ENCODE results near the gene ACAP2. TPM values are rescaled to one million over a fixed set of nuclear protein-coding genes. Genes with fewer than 3 reads are reported as not detected.

Gene ACAP2
- total and polyA plus RNA-seq, 2 experiments from 2014 or later, result 45.6 to 104 TPM

DNA sequence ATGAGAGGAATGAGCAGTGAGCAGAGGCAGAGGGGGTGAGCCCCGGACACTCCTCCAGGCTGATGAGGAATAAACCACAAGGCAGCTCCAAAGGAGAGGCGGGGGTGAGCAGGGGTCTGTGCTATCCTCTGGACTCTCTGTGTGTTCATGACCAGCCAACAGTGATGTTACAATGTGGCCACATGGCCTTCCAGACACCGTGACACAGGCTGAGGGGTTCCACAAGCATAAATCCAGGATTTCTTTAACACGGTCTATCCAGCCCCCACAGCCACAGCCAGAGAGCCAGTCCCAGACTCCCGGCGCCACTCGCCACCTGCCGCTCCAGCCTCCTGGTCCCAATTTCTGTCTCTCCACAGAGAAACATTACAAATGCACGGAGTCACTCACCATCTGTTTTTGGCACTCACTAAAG, 196.2 kb downstream of the ACAP2 start (continued):
- TF ChIP-seq POLR2AphosphoS5 (IDR thresholded peaks at IDR 0.05; ENCODE audit: low read depth), result no peak
- TF ChIP-seq ZNF331 (CRISPR knock-in tag; IDR thresholded peaks at IDR 0.05; ENCODE audit: low read depth), result no peak
- TF ChIP-seq EZH2phosphoT487 (IDR thresholded peaks at IDR 0.05; ENCODE audit: unreplicated experiment), result no peak
- no peak for TF ChIP-seq ZNF114 (CRISPR knock-in tag; IDR thresholded peaks at IDR 0.05)
- no peak for TF ChIP-seq NANOG (IDR thresholded peaks at IDR 0.05; ENCODE audit: borderline replicate concordance)
- no peak for TF ChIP-seq CREB1 (CRISPR knock-in tag; IDR thresholded peaks at IDR 0.05; ENCODE audit: low read depth)
- TF ChIP-seq, protein P1, sequence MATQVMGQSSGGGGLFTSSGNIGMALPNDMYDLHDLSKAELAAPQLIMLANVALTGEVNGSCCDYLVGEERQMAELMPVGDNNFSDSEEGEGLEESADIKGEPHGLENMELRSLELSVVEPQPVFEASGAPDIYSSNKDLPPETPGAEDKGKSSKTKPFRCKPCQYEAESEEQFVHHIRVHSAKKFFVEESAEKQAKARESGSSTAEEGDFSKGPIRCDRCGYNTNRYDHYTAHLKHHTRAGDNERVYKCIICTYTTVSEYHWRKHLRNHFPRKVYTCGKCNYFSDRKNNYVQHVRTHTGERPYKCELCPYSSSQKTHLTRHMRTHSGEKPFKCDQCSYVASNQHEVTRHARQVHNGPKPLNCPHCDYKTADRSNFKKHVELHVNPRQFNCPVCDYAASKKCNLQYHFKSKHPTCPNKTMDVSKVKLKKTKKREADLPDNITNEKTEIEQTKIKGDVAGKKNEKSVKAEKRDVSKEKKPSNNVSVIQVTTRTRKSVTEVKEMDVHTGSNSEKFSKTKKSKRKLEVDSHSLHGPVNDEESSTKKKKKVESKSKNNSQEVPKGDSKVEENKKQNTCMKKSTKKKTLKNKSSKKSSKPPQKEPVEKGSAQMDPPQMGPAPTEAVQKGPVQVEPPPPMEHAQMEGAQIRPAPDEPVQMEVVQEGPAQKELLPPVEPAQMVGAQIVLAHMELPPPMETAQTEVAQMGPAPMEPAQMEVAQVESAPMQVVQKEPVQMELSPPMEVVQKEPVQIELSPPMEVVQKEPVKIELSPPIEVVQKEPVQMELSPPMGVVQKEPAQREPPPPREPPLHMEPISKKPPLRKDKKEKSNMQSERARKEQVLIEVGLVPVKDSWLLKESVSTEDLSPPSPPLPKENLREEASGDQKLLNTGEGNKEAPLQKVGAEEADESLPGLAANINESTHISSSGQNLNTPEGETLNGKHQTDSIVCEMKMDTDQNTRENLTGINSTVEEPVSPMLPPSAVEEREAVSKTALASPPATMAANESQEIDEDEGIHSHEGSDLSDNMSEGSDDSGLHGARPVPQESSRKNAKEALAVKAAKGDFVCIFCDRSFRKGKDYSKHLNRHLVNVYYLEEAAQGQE (IDR thresholded peaks at IDR 0.05; ENCODE audit: unreplicated experiment), result no peak

DNA sequence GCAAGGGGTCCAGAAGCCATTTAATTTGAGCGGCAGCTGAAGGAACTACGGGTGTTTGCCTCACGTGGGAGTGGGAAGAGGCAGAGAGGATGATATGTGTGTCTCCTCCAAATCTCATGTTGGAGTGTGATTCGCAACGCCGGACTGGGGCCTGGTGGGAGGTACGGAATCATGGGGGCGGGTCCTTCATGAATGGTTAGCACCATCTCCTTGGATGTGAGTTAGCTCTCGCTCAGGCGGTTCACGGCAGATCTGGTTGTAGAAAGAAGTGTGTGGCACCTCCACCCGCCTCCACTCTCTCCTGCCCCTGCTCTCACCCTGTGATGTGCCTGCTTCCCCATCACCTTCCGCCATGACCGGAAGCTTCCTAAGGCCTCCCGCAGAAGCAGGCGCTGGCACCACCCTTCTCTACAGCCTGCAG, 197.3 kb downstream of the ACAP2 start:
- Mint-ChIP-seq H3K27me3 (ENCODE audit: insufficient read depth, low read depth, poor library complexity) (peaks cover 3% of the 10 kb centered on the region), H3K9me3 (no peaks in the 10 kb centered on the region), H3K4me1 (peaks cover 27% of the 10 kb centered on the region), H3K27ac (no peak overlapping the region; the same call in 1 of the 2 replicates), H3K4me3 (no peak overlapping the region), H3K36me3 (ENCODE audit: low read depth) (peaks cover 32% of the 10 kb centered on the region)
- no peaks in the 10 kb centered on the region for H3F3A ChIP-seq (replicated peaks; ENCODE audit: low read depth)
- no peaks in the 10 kb centered on the region for H3K9me2 ChIP-seq (ENCODE audit: insufficient read depth)
- peaks cover 6% of the 10 kb centered on the region; the same call in 1 of the 2 replicates for H3K4me1 ChIP-seq (ENCODE audit: insufficient read depth)
- H3K36me3 ChIP-seq (ENCODE audit: insufficient read depth), result no peaks in the 10 kb centered on the region
- ATAC-seq, result no peak
- no peak overlapping the region for H2AFZ ChIP-seq
- H3K4me2 ChIP-seq, result no peak overlapping the region
- TF ChIP-seq NANOG (IDR thresholded peaks at IDR 0.05; ENCODE audit: borderline replicate concordance) (no peak), EZH2 (IDR thresholded peaks at IDR 0.05; ENCODE audit: low read depth, unreplicated experiment) (no peak)
- TF ChIP-seq, protein P2, sequence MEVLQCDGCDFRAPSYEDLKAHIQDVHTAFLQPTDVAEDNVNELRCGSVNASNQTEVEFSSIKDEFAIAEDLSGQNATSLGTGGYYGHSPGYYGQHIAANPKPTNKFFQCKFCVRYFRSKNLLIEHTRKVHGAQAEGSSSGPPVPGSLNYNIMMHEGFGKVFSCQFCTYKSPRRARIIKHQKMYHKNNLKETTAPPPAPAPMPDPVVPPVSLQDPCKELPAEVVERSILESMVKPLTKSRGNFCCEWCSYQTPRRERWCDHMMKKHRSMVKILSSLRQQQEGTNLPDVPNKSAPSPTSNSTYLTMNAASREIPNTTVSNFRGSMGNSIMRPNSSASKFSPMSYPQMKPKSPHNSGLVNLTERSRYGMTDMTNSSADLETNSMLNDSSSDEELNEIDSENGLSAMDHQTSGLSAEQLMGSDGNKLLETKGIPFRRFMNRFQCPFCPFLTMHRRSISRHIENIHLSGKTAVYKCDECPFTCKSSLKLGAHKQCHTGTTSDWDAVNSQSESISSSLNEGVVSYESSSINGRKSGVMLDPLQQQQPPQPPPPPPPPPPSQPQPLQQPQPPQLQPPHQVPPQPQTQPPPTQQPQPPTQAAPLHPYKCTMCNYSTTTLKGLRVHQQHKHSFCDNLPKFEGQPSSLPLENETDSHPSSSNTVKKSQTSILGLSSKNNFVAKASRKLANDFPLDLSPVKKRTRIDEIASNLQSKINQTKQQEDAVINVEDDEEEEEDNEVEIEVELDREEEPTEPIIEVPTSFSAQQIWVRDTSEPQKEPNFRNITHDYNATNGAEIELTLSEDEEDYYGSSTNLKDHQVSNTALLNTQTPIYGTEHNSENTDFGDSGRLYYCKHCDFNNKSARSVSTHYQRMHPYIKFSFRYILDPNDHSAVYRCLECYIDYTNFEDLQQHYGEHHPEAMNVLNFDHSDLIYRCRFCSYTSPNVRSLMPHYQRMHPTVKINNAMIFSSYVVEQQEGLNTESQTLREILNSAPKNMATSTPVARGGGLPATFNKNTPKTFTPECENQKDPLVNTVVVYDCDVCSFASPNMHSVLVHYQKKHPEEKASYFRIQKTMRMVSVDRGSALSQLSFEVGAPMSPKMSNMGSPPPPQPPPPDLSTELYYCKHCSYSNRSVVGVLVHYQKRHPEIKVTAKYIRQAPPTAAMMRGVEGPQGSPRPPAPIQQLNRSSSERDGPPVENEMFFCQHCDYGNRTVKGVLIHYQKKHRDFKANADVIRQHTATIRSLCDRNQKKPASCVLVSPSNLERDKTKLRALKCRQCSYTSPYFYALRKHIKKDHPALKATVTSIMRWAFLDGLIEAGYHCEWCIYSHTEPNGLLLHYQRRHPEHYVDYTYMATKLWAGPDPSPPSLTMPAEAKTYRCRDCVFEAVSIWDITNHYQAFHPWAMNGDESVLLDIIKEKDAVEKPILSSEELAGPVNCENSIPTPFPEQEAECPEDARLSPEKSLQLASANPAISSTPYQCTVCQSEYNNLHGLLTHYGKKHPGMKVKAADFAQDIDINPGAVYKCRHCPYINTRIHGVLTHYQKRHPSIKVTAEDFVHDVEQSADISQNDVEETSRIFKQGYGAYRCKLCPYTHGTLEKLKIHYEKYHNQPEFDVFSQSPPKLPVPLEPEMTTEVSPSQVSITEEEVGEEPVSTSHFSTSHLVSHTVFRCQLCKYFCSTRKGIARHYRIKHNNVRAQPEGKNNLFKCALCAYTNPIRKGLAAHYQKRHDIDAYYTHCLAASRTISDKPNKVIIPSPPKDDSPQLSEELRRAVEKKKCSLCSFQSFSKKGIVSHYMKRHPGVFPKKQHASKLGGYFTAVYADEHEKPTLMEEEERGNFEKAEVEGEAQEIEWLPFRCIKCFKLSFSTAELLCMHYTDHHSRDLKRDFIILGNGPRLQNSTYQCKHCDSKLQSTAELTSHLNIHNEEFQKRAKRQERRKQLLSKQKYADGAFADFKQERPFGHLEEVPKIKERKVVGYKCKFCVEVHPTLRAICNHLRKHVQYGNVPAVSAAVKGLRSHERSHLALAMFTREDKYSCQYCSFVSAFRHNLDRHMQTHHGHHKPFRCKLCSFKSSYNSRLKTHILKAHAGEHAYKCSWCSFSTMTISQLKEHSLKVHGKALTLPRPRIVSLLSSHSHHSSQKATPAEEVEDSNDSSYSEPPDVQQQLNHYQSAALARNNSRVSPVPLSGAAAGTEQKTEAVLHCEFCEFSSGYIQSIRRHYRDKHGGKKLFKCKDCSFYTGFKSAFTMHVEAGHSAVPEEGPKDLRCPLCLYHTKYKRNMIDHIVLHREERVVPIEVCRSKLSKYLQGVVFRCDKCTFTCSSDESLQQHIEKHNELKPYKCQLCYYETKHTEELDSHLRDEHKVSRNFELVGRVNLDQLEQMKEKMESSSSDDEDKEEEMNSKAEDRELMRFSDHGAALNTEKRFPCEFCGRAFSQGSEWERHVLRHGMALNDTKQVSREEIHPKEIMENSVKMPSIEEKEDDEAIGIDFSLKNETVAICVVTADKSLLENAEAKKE (CRISPR knock-in tag; IDR thresholded peaks at IDR 0.05), result no peak
- TF ChIP-seq, protein P3, sequence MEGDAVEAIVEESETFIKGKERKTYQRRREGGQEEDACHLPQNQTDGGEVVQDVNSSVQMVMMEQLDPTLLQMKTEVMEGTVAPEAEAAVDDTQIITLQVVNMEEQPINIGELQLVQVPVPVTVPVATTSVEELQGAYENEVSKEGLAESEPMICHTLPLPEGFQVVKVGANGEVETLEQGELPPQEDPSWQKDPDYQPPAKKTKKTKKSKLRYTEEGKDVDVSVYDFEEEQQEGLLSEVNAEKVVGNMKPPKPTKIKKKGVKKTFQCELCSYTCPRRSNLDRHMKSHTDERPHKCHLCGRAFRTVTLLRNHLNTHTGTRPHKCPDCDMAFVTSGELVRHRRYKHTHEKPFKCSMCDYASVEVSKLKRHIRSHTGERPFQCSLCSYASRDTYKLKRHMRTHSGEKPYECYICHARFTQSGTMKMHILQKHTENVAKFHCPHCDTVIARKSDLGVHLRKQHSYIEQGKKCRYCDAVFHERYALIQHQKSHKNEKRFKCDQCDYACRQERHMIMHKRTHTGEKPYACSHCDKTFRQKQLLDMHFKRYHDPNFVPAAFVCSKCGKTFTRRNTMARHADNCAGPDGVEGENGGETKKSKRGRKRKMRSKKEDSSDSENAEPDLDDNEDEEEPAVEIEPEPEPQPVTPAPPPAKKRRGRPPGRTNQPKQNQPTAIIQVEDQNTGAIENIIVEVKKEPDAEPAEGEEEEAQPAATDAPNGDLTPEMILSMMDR (conservative IDR thresholded peaks at IDR 0.05; ENCODE audit: low read depth in 2 of 2), result no peak
- no peak overlapping the region for H3K4me3 ChIP-seq
- H3K27ac ChIP-seq (ENCODE audit: low read depth), result no peak overlapping the region
- peaks cover 83% of the 10 kb centered on the region for H3K79me2 ChIP-seq (replicated peaks; ENCODE audit: insufficient read depth)
- no peaks in the 10 kb centered on the region for H3K27me3 ChIP-seq (ENCODE audit: insufficient read depth)
- H4K20me1 ChIP-seq (replicated peaks; ENCODE audit: insufficient read depth), result no peaks in the 10 kb centered on the region; the same call in none of the 2 replicates
- DNase-seq (ENCODE audit: low spot score), result no peak
